H1 (cell line): ENCODE results near the gene LRRC3C. TPM values are rescaled to one million over a fixed set of nuclear protein-coding genes. Genes with fewer than 3 reads are reported as not detected.

ENCODE experiments used
- CHD7 ChIP-seq: fragments of 300-600 bp; sonication (generic); IDR thresholded peaks from 2 replicates; pipeline ENCODE4 v1.7.1; 2012; ENCODE audit warnings: low read length, moderate library complexity, mild to moderate bottlenecking, inconsistent platforms; ENCODE audit not compliant: insufficient replicate concordance
- NANOG ChIP-seq: IDR thresholded peaks from 2 replicates; pipeline ENCODE4 v1.6.1; 2011; ENCODE audit warnings: low read length, low read depth, mild to moderate bottlenecking, inconsistent platforms; ENCODE audit not compliant: insufficient read depth, poor library complexity, severe bottlenecking
- RAD21 ChIP-seq, 2 experiments: IDR thresholded peaks in 1 of 2; conservative IDR thresholded peaks in 1 of 2; 2 replicates each; pipeline ENCODE4 v1.6.1; 2011; ENCODE audit warnings: low read depth in 2 of 2, low read length in 2 of 2, improper control_type of control experiment in 1 of 2, inconsistent platforms in 1 of 2, mild to moderate bottlenecking in 1 of 2, moderate library complexity in 1 of 2
- polyA plus RNA-seq, 7 experiments: library from polyadenylated mRNA; depleted of rRNA in 3 of 7; stranded (reverse) in 5 of 7; unstranded in 2 of 7; fragments of >200 nt in 5 of 7; fragments of 200-250 nt in 2 of 7; gene quantifications; 1 replicate in 5 of 7; 2 replicates in 1 of 7; 4 replicates in 1 of 7; pipeline versions ENCODE4 v1.2.1 to v1.2.3, GENCODE V29; 2011 to 2013; ENCODE audit warnings: missing spikeins in 2 of 7, mixed read lengths in 2 of 7
- total RNA-seq: library from RNA; stranded (reverse); fragmentation: NEBNext Ultra II Directional; extraction: Animal tissue kit (Norgen Biotek cat#: 25700); gene quantifications from 2 replicates; pipeline ENCODE4 v1.2.1, GENCODE V29; 2021

LRRC3C gene
- total and polyA plus RNA-seq, 2 of the 8 experiments (the other 6 are each of a cell fraction or from before 2014, with no cell fraction given) = not detected

GRCh38 chr17:39916918-39917317, 10.6 kb upstream of the LRRC3C start (continued):
- no peak for TF ChIP-seq CHD7
- TF ChIP-seq NANOG = no peak
- peak; percentile 35 to 56; a peak in 3 of 4 replicates for TF ChIP-seq RAD21 (IDR thresholded peaks at IDR 0.05 in 1 of 2, conservative IDR thresholded peaks at IDR 0.05 in 1 of 2; ENCODE audit: low read depth in 2 of 2, low read length in 2 of 2)
